Panc1 (cell line): ENCODE results near the gene IFIH1. TPM values are rescaled to one million over a fixed set of nuclear protein-coding genes. Genes with fewer than 3 reads are reported as not detected.

ENCODE experiments used
- ATAC-seq: fragments of 200-7000 bp; cut with Tn5 transposase; 2 replicates; pipeline ENCODE4 v1.9.1; 2020; ENCODE audit warnings: mild to moderate bottlenecking, moderate library complexity
- BruUV-seq: library from RNA; stranded (reverse); fragments of 400-500 nt; replicated peaks from 2 replicates; lab custom pipeline; 2021; lab: Mats Ljungman, UMichigan
- CTCF ChIA-PET: fragments of 300-600 bp; sonication (Branson Sonifier 250); formaldehyde crosslinking; loops from one replicate; lab custom pipeline; 2022; ENCODE audit warnings: antibody characterized with exemption; lab: Charles Lee
- POLR2A ChIA-PET: fragments of 300-600 bp; sonication (Branson Sonifier 250); formaldehyde crosslinking; loops from one replicate; lab custom pipeline; 2022; ENCODE audit warnings: antibody characterized with exemption; lab: Charles Lee
- DNase-seq: peaks from one replicate; pipeline ENCODE4 v3.0.0-alpha.2; 2010; ENCODE audit warnings: low read depth, low spot score
- H3K27ac ChIP-seq: 2 replicates; pipeline ENCODE4 v1.5.1; 2011; ENCODE audit warnings: mild to moderate bottlenecking, low read length, inconsistent platforms
- H3K27me3 ChIP-seq: fragments of 200-500 bp; sonication (Bioruptor generic); 2 replicates; pipeline ENCODE4 v1.6.0; 2014; ENCODE audit warnings: low read length, inconsistent platforms; ENCODE audit not compliant: control insufficient read depth, insufficient read depth
- H3K36me3 ChIP-seq: fragments of 200-500 bp; sonication (Bioruptor generic); 2 replicates; pipeline ENCODE4 v1.5.1; 2014; ENCODE audit warnings: inconsistent platforms, mild to moderate bottlenecking, low read length, moderate library complexity; ENCODE audit not compliant: control insufficient read depth, insufficient read depth
- H3K4me1 ChIP-seq: 2 replicates; pipeline ENCODE4 v1.5.1; 2011; ENCODE audit warnings: inconsistent platforms, mild to moderate bottlenecking, low read length, moderate library complexity; ENCODE audit not compliant: control insufficient read depth, insufficient read depth
- H3K4me3 ChIP-seq, 2 experiments: 2 replicates each; pipeline ENCODE4 v1.5.1; 2011 to 2012; ENCODE audit warnings: low read depth in 2 of 2, low read length in 2 of 2, mild to moderate bottlenecking in 2 of 2, inconsistent platforms in 1 of 2, moderate library complexity in 1 of 2
- H3K9me3 ChIP-seq: fragments of 200-500 bp; sonication (Bioruptor generic); 2 replicates; pipeline ENCODE4 v1.5.1; 2014; ENCODE audit warnings: low read depth, mild to moderate bottlenecking, inconsistent platforms, low read length, moderate library complexity; ENCODE audit not compliant: control insufficient read depth, insufficient read depth
- CTCF ChIP-seq: fragments of 450-650 bp; IDR thresholded peaks from 2 replicates; pipeline ENCODE4 v1.5.1; 2017; ENCODE audit warnings: mild to moderate bottlenecking
- POLR2AphosphoS5 ChIP-seq: IDR thresholded peaks from 2 replicates; pipeline ENCODE4 v1.6.1; 2012; ENCODE audit warnings: mild to moderate bottlenecking, low read depth, low read length, moderate library complexity
- REST ChIP-seq, 2 experiments: IDR thresholded peaks; 2 replicates each; pipeline ENCODE4 v1.6.1; 2011 to 2012; ENCODE audit warnings: low read depth in 2 of 2, control low read depth in 1 of 2, low read length in 1 of 2, mild to moderate bottlenecking in 1 of 2, moderate library complexity in 1 of 2; ENCODE audit not compliant: insufficient read depth in 1 of 2
- SIN3A ChIP-seq: IDR thresholded peaks from 2 replicates; pipeline ENCODE4 v1.6.1; 2012; ENCODE audit warnings: low read depth, mild to moderate bottlenecking, low read length, moderate library complexity, borderline replicate concordance; ENCODE audit not compliant: insufficient read depth
- TCF7L2 ChIP-seq: IDR thresholded peaks from 2 replicates; pipeline ENCODE4 v1.6.1; 2011; ENCODE audit warnings: mild to moderate bottlenecking, low read depth, low read length, inconsistent platforms
- in situ Hi-C: cut with HindIII; loops from 2 replicates; pipeline ENCODE4 v1.10.0; 2016; ENCODE audit warnings: low sequenced_read_pairs, low pct_unique_long_range_greater_than_20kb
- intact Hi-C: fragments of 100-400 bp; cut with micrococcal nuclease; formaldehyde crosslinking; loops from one replicate; pipeline ENCODE4 v1.10.0; 2022; ENCODE audit not compliant: unreplicated experiment
- total RNA-seq: library from RNA; stranded (reverse); gene quantifications from one replicate; pipeline ENCODE4 v1.2.1, GENCODE V29; 2021; ENCODE audit not compliant: unreplicated experiment

Gene IFIH1
- total RNA-seq, 1 experiment from 2014 or later: 15.4 TPM

- H3K27me3 ChIP-seq: no peaks in the 10 kb centered on the region
- BruUV-seq: no TSS peak
- H3K27ac ChIP-seq: no peak overlapping the region
- TF ChIP-seq POLR2AphosphoS5 (no peak), CTCF (no peak), SIN3A (no peak), TCF7L2 (no peak), REST (IDR thresholded peaks at IDR 0.05; ENCODE audit: insufficient read depth in 1 of 2, low read depth in 2 of 2, low read length in 1 of 2) (no peak)
- no peaks in the 10 kb centered on the region for H3K9me3 ChIP-seq
- no peak for ATAC-seq
- H3K36me3 ChIP-seq: no peaks in the 10 kb centered on the region
- CTCF ChIA-PET: no interaction called here
- in situ Hi-C loops (no loop called here), intact Hi-C loops (no loop called here)
- H3K4me3 ChIP-seq: no peak overlapping the region
- POLR2A ChIA-PET: no interaction called here
- no peak for DNase-seq
- H3K4me1 ChIP-seq: no peaks in the 10 kb centered on the region
These were observed 72.7 kb downstream of the IFIH1 start for GRCh38 chr2:162245781-162246180.

- ChIA-PET POLR2A (no interaction called here), CTCF (no interaction called here)
- in situ Hi-C loops: no loop called here
These were observed 73.4 kb downstream of the IFIH1 start for GRCh38 chr2:162245061-162245460.

More at GRCh38 chr2:162245061-162245460, 73.4 kb downstream of the IFIH1 start:
- H3K27me3 ChIP-seq: no peaks in the 10 kb centered on the region
- no peaks in the 10 kb centered on the region for H3K4me1 ChIP-seq
- H3K36me3 ChIP-seq: no peaks in the 10 kb centered on the region
- no peak for DNase-seq
- ATAC-seq: no peak
- no peak for TF ChIP-seq REST (IDR thresholded peaks at IDR 0.05; ENCODE audit: insufficient read depth in 1 of 2, low read depth in 2 of 2, low read length in 1 of 2)
- no peak for TF ChIP-seq TCF7L2
- no peak for TF ChIP-seq CTCF
- no peak for TF ChIP-seq POLR2AphosphoS5
- no peak for TF ChIP-seq SIN3A
- no peak overlapping the region for H3K4me3 ChIP-seq
- BruUV-seq: no TSS peak
- H3K27ac ChIP-seq: no peak overlapping the region
- intact Hi-C loops: no loop called here
- H3K9me3 ChIP-seq: no peaks in the 10 kb centered on the region
